Activated naive CD4-positive, alpha-beta T cell (primary cell): ENCODE measurements around the gene ABHD12.
"Not testable (repeated sequence)": the region's sequence is repeated elsewhere in the genome, so short reads cannot be mapped to it uniquely, and the experiment has no call there.

Source experiments
- DNase-seq, 4 experiments: peaks; one replicate each; lab custom pipeline; 2025; lab: John Stamatoyannopoulos, UW

ABHD12 gene

DNA sequence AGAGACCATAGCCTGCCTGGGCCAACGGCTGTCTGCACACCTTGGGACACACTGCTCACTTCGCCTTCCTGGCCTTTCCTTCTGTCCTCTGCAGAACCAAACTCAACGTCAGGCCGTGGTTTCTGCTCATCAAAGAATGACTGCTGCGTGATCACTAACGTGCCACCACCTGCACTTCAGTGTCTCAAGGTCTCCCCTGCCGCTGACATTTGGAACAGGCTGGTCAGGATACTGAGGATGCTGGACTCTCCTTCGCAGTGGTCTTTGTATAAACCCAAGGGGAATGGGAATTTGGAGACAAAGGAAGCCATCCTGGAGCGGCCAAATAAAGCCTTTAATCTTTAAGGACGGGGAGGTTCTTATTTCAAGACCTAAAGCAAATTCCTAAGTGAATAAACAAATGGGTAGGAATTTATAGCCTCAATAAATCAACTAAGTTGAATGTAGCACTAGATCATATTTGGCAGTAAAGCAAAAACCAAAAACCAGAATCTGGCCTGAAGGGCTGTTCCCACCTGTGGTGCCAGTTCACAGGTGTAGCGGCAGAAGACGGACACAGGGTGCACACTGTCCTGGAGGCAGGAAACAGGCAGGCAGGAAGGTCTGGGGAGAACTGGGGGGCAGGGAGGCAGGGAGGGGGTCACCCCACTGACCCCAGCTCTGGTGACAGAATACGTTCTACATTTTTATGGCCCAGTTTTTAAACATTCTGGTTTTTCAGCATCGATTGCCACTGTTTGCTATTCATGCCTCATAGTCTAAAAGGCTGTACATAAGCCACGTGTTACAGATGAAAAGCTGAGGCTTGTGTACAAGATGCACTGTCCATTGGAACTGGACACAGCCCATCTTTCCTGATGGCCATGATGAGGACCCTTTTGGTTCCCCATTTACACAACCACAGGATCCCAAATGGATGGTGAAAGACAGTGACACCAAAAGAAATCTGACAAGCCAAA is 36.6 kb downstream of the ABHD12 start:
- no peak for DNase-seq

DNA sequence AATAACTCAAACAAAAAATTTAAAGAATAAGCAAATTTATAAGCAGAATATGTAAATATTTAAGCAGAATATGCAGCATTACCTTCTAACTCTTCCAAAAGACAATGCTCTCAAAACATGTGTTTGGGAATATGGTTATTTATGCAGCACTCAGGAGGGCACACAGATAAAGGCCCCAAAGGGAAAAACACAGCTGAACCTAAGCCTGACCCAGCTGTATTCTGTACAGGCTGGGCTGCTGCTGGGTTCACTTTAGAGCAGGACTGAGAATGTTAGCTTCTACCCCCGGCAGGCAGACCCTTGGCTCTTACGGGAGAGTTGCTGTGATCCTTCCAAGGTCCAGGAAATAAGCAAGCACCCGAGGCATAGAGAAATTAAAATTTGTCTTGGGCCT is 37.3 kb downstream of the ABHD12 start:
- no peak for DNase-seq

DNA sequence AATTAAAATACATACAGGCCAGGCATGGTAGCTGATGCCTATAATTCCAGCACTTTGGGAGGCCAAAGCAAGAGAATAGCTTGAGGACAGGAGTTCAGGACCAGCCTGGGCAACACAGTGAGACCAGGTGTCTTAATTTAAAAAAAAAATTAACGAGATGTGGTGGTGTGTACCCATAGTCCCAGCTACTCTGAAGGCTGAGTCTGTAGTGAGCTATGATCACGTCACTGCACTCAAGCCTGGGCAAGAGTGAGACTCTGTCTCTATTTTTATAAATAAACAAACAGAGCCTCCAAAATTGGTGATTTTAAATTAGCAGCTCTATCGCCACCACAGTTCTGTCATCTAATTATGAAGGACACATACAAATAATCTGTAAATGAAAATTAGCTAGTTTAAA is 37.9 kb downstream of the ABHD12 start:
- no peak for DNase-seq

DNA sequence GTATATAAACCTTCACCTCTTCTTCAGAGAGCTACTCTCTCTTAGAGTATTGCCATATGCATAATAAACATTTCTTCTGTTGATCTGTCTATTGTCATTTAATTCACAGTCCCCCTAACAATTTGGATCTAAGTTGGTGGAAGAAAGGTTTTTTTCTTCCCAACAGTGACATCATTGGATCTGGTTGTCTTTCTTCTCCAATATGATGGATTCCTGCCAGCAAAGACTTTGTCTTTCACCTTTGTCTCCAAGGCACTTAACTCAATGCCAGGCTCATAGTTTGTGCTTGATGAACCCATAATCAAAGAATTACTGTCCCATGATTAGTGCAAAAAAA is 39.6 kb downstream of the ABHD12 start:
- no peak for DNase-seq

- DNase-seq, result no peak
Observed at GRCh38 chr20:25346349-25346748, 44.3 kb downstream of the ABHD12 start.

- no peak for DNase-seq
Observed at GRCh38 chr20:25345721-25346120, 44.9 kb downstream of the ABHD12 start.

DNA sequence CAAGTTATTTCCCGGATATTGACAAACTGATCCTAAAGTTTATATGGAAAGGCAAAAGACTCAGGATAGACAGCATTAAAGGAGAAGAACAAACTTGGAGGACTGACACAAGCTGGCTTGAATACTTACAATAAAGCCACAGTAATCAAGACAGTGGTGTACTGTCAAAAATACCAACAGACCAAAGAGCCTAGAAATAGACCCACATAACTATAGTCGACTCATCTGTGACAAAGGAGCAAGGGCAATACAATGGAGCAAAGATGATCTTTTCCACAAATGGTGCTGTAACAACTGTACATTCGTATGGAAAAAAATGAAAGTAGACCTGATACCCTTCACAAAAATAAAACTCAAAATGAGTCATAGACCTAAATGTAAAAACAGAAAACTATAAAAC is 46.0 kb downstream of the ABHD12 start:
- no peak for DNase-seq

- no peak for DNase-seq
Observed at GRCh38 chr20:25341716-25342680, 48.6 kb downstream of the ABHD12 start.

- DNase-seq, result no peak
Observed at GRCh38 chr20:25340380-25340779, 50.3 kb downstream of the ABHD12 start.

DNA sequence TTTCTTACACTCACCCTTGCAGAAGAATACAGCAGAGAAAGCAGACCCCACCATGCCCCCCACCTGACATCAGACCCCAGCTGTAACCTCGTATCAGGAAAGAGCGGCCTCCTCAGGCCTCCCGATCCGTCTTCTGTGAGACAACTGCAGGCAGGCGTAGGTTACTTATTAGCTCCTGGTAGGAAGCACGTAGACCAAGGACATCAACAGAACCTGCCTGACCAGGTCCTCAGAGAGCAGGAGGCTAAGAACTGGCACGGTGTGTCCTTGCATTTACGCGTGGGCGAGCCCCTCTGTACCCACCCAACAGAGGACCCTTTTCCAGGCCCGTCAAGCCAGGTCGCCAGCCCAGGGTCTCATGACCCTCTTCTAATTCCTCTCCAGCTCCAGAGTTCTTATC is 51.0 kb downstream of the ABHD12 start:
- no peak for DNase-seq

DNA sequence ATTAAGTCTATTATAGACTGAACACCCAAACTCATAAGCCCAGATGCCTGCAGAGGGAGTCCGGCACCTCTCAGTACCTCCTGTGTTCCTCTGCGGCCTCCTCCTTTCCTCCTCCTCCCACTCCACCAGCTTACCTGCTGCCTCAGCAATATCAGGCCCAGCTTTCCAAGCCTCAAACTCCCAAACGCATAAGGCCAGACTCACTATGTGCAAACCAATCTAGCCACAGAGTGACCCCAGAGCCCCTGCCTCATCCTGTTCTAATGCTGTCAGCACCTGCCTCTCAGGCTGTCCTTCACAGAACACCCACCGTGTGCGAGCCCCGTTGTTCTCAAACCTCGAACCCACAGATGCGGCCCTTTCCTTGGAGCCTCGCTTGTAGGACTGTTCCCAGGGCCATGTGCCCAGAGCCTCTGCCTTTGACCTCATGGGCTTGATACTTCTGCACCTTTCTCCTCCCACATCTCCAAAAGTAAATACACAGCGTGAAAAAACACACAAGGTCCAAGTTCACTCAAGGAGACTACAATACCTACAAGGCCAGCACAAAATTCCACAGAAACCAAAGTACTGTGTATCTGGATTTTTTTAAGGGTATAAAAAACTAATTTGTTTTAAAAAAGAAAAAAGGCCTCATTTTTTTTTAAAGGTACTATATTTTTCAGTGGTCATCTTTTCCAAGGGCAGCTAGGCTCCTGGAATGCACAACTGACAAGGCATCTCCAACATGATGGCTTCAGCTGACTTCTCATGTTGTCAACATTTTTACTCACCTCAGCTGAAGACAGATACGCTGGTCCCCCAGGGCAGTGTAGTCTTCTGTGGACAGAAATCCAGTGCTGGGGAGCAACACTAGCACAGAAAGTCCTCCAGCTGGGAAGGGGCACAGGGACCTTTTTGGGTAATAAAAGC is 52.3 kb downstream of the ABHD12 start:
- no peak for DNase-seq

- no peak for DNase-seq
Observed at GRCh38 chr20:25336561-25337422, 53.8 kb downstream of the ABHD12 start.

DNA sequence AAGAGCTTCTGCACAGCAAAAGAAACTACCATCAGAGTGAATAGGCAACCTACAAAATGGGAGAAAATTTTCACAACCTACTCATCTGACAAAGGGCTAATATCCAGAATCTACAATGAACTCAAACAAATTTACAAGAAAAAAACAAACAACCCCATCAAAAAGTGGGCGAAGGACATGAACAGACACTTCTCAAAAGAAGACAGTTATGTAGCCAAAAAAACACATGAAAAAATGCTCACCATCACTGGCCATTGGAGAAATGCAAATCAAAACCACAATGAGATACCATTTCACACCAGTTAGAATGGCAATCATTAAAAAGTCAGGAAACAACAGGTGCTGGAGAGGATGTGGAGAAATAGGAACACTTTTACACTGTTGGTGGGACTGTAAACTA is 55.7 kb downstream of the ABHD12 start:
- DNase-seq, result not testable (repeated sequence)

GRCh38 chr20:25328954-25329498 is 61.6 kb downstream of the ABHD12 start:
- no peak for DNase-seq

DNA sequence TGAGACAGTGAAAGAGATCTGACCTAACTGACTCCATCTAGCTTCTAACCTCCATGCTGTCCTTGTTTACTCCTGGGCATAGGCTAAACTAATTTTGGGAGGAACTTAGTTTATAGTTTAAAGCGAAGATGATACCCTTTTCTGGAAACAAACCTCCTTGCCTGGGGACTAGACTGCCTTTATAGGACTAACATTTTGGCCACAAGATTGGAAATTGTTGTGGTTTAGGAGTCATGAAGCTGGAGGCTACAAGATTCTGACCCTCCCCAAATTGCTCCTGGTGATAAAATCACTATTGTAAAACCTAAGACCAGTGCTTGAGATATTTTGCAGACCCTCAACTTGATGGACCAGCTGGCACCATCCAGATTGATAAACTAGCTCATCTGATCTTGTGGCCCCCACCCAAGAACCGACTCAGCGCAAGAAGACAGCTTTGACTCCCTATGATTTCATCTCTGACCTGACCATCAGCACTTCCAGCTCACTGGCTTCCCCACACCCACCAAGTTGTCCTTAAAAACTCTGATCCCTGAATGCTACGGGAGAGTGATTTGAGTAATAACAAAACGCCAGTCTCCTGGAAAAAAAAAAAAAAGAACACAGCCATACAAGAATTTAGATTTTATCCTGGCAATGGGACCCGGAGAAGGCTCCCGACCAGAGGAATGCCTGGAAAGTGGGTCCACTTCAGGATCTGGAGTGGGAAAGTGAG is 63.0 kb downstream of the ABHD12 start:
- no peak for DNase-seq

DNA sequence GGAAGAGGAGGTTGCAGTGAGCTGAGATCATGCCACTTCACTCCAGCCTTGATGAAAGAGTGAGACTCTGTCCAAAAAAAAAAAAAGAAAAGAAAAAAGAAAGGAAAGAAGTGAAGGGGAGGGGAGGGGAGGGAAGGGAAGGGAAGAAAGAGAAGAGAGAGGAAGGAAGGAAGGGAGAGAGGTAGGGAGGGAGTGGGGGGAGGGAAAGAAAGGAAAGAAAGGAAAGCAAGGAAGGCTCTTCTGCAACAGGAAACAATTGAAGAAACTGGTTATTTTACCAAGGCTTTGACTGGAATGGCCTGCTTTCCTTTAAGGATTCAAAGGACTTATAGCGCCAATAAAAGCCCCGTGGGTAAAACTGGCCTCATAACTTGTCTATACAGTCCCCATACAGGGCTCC is 64.6 kb downstream of the ABHD12 start:
- no peak for DNase-seq

DNA sequence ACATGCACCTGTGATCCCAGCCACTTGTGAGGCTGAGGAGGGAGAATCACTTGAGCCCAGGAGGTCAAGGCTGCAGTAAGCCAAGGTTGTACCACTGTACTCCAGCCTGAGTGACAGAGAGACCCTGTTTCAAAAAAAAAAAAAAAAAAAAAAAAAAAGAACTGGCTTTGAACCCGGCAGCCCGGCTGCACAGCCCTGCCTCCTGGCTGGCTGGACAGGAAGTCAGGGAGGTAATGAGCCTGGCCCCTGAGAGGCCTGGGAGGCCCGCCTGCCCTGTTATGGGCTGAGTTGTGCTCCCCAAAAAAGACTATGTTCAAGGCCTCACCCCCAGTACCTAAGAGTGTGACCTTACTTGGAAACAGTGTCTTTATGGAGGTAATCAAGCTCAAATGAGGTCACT is 65.6 kb downstream of the ABHD12 start:
- no peak for DNase-seq

DNA sequence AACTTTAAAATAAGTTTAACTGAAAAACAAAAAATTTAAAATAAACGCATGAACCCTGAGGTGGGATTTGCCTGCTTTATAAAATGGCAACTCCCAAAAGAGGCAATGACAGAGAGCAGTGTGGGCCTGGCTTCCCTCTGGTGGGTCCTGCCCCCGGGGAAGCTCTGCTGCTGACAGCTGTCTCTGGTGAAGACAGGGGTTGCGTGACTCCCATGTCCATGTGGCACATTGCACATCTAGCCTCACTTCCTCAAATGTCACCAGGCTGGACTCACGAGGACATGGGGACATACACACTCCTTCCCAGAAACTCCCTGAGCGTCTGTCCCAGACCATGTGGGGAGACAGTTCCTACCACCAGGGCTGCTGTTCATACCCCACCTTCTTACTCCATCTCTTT is 66.2 kb downstream of the ABHD12 start:
- DNase-seq, result no peak

DNA sequence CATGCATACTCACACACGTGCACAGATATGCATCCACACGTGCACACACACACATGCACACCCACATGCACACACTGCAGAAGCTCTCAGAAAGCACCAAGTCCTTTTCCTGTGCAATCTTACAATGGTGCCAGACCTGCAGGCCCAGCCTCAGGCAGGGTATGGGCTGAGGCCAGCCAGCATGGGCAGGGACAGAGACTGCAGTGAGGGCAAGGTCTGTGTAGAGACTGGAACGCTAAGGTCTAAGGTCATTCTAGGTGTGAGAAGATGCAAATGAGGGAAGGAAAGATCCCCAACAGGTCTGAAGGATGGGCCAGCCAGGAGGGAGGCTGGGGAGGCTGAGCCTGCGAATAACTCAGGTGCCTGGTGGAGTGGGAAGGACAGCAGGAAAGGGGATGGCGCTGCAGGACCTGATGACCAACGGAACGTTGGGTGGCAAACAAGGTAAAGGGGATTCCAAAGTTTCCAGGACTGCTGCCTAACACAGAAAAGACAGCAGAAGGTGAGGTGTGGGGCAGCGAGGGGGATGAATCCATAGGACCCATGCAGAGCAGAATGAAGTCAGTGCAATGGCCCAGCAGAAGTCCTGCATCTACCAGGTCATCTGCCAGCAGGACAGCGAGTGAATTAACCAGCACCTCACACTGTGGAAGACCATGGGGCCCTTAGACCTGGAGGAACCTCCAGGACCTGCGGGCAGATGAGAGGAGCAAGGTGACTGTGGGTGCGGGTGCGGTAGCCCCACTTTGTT is 67.0 kb downstream of the ABHD12 start:
- no peak for DNase-seq
